ENCODE results near the gene HOMEZ. TPM values are rescaled to one million over a fixed set of nuclear protein-coding genes. Genes with fewer than 3 reads are reported as not detected.
"Not testable (repeated sequence)": the region's sequence is repeated elsewhere in the genome, so short reads cannot be mapped to it uniquely, and the experiment has no call there.

The HOMEZ gene
- total RNA-seq, 1 donor from 2014 or later, result 7.6 TPM

- Mint-ChIP-seq H3K4me1 (ENCODE audit: low read depth) (peaks cover 8% of the 10 kb centered on the region), H3K36me3 (ENCODE audit: low read depth) (no peaks in the 10 kb centered on the region), H3K9me3 (ENCODE audit: low read depth) (no peaks in the 10 kb centered on the region), H3K27me3 (ENCODE audit: low read depth) (peaks cover 19% of the 10 kb centered on the region), H3K27ac (ENCODE audit: unreplicated experiment) (peak within 1 kb of the TSS; percentile 28), H3K4me3 (ENCODE audit: unreplicated experiment) (peak within 1 kb of the TSS; percentile 72)
- no peak for TF ChIP-seq CTCF (IDR thresholded peaks at IDR 0.05)
- peak; percentile 95 for DNase-seq (ENCODE audit: low spot score)
Observed at GRCh38 chr14:23237772-23238594, 47.9 kb downstream of the HOMEZ start, which contains the start of gene RNF212B. TSS of gene RNF212B (plus strand) at chr14:23237936. CDS start at chr14:23240346, 2,410 bp downstream.

- peaks cover 14% of the 10 kb centered on the region for H3K27me3 Mint-ChIP-seq (ENCODE audit: low read depth)
- DNase-seq (ENCODE audit: low spot score); H3K36me3 Mint-ChIP-seq (ENCODE audit: low read depth); H3K9me3 Mint-ChIP-seq (ENCODE audit: low read depth); H3K4me3 Mint-ChIP-seq (ENCODE audit: unreplicated experiment); H3K4me1 Mint-ChIP-seq (ENCODE audit: low read depth); H3K27ac Mint-ChIP-seq (ENCODE audit: unreplicated experiment): not testable (repeated sequence)
Observed at GRCh38 chr14:23232241-23232808, 53.6 kb downstream of the HOMEZ start.

GRCh38 chr14:23228812-23229211 lies 57.1 kb downstream of the HOMEZ start:
- peaks cover 10% of the 10 kb centered on the region for H3K9me3 Mint-ChIP-seq (ENCODE audit: low read depth)
- peaks cover 8% of the 10 kb centered on the region for H3K36me3 Mint-ChIP-seq (ENCODE audit: low read depth)
- no peak for DNase-seq (ENCODE audit: low spot score)
- no peak for TF ChIP-seq CTCF (IDR thresholded peaks at IDR 0.05)
- no peak overlapping the region for H3K27ac Mint-ChIP-seq (ENCODE audit: unreplicated experiment)
- no peaks in the 10 kb centered on the region for H3K4me1 Mint-ChIP-seq (ENCODE audit: low read depth)
- no peak overlapping the region for H3K4me3 Mint-ChIP-seq (ENCODE audit: unreplicated experiment)
- H3K27me3 Mint-ChIP-seq (ENCODE audit: low read depth), result peaks cover 30% of the 10 kb centered on the region

GRCh38 chr14:23227566-23227965 lies 58.4 kb downstream of the HOMEZ start:
- Mint-ChIP-seq H3K4me1 (ENCODE audit: low read depth) (no peaks in the 10 kb centered on the region), H3K27ac (ENCODE audit: unreplicated experiment) (no peak overlapping the region), H3K27me3 (ENCODE audit: low read depth) (peaks cover 32% of the 10 kb centered on the region), H3K36me3 (ENCODE audit: low read depth) (peaks cover 10% of the 10 kb centered on the region), H3K4me3 (ENCODE audit: unreplicated experiment) (no peak overlapping the region), H3K9me3 (ENCODE audit: low read depth) (peaks cover 13% of the 10 kb centered on the region)
- TF ChIP-seq CTCF (IDR thresholded peaks at IDR 0.05), result no peak
- no peak for DNase-seq (ENCODE audit: low spot score)

GRCh38 chr14:23224958-23225357 lies 61.0 kb downstream of the HOMEZ start:
- DNase-seq (ENCODE audit: low spot score); H3K27ac Mint-ChIP-seq (ENCODE audit: unreplicated experiment); H3K36me3 Mint-ChIP-seq (ENCODE audit: low read depth); H3K4me1 Mint-ChIP-seq (ENCODE audit: low read depth); H3K4me3 Mint-ChIP-seq (ENCODE audit: unreplicated experiment): not testable (repeated sequence)
- H3K9me3 Mint-ChIP-seq (ENCODE audit: low read depth), result peaks cover 13% of the 10 kb centered on the region
- peaks cover 52% of the 10 kb centered on the region for H3K27me3 Mint-ChIP-seq (ENCODE audit: low read depth)

Other genes with a start within 250 kb of the HOMEZ start
- not detected in 3 replicates for gene PSMB11, start 243.9 kb downstream of the HOMEZ start, total RNA-seq
- 9.3 to 10.6 TPM (median 10.2 TPM) in 3 replicates for gene CDH24, start 228.6 kb downstream of the HOMEZ start, total RNA-seq
- gene ACIN1, start 191.0 kb downstream of the HOMEZ start, total RNA-seq, result 129 to 169 TPM (median 137 TPM) in 3 replicates
- gene C14orf119, start 190.6 kb downstream of the HOMEZ start, total RNA-seq, result 51.0 to 56.8 TPM (median 52.5 TPM) in 3 replicates
- gene CIROP, start 181.1 kb downstream of the HOMEZ start, total RNA-seq, result not detected in 3 replicates
- not detected in 3 replicates for gene CEBPE, start 166.9 kb downstream of the HOMEZ start, total RNA-seq
- gene SLC7A8, start 102.5 kb downstream of the HOMEZ start, total RNA-seq, result 0.31 to 0.89 TPM (median 0.45 TPM) in 3 replicates
- not detected in 3 replicates for gene RNF212B, start 48.2 kb downstream of the HOMEZ start, total RNA-seq
- gene PPP1R3E, start 16.7 kb upstream of the HOMEZ start, total RNA-seq, result 11.0 to 20.7 TPM (median 11.2 TPM) in 3 replicates
- gene BCL2L2, start 20.7 kb upstream of the HOMEZ start, total RNA-seq, result 21.8 to 34.2 TPM (median 25.9 TPM) in 3 replicates
- 135 to 182 TPM (median 136 TPM) in 3 replicates for gene PABPN1, start 35.3 kb upstream of the HOMEZ start, total RNA-seq
- gene SLC22A17, start 66.8 kb upstream of the HOMEZ start, total RNA-seq, result 40.3 to 63.9 TPM (median 44.0 TPM) in 3 replicates
- 29.5 to 36.7 TPM (median 29.6 TPM) in 3 replicates for gene EFS, start 79.0 kb upstream of the HOMEZ start, total RNA-seq
- gene IL25, start 86.7 kb upstream of the HOMEZ start, total RNA-seq, result not detected in 3 replicates
- gene CMTM5, start 90.9 kb upstream of the HOMEZ start, total RNA-seq, result not detected in 3 replicates
- gene MYH6, start 122.1 kb upstream of the HOMEZ start, total RNA-seq, result not detected in 3 replicates
- not detected in 3 replicates for gene MYH7, start 149.5 kb upstream of the HOMEZ start, total RNA-seq
- 23.2 to 25.2 TPM (median 23.5 TPM) in 3 replicates for gene NGDN, start 183.6 kb upstream of the HOMEZ start, total RNA-seq

Measured in chondrocyte (in vitro differentiated cells).